HG03139 (cell line): ENCODE measurements around the gene EIF4A3.

Source experiments
- ATAC-seq: cut with Tn5 transposase; IDR thresholded peaks from one replicate; pipeline ENCODE4 v1.9.1; 2021; ENCODE audit not compliant: unreplicated experiment

The EIF4A3 gene

DNA sequence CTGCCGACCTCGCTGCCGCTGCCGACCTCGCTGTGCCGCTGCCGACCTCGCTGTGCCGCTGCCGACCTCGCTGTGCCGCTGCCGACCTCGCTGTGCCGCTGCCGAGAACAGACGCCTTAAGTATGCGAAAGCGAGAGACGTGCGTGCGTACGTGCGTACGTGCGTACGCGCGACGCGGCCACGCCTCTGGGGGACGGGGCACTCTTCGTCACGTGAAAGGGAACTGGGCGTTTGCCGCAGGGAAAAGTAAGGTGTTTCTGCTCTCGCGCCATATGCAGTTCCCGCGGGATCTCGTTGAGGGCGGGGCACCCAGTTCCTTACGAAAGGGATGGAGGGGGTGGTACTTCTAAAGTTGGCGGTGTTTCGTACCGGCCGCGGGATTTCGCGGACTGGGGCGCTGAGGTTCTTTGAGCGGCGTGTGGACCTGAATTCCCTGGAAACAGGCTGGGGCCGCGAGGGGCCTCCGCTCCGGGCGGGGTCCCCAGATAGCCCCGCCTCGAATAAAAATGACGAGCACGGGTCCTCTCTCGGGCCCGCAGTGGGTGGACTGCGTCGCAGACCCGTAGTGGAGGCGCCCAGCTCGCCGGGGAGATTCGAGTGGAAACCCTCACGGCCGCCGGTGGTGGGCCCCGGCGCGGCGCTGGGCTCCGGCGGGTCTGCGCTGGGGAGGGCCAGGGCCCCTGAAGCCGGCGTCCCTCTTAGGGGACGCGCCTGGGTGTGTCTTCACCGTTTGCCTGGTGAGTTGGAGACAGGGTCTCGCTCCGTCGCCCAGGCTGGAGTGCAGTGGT lies at the start of gene EIF4A3:
Gene EIF4A3 (minus strand): TSS at position 94 of the 788 bp plus-strand sequence. CDS start 167 bp downstream, outside the sequence.
- ATAC-seq: peak; percentile 72

DNA sequence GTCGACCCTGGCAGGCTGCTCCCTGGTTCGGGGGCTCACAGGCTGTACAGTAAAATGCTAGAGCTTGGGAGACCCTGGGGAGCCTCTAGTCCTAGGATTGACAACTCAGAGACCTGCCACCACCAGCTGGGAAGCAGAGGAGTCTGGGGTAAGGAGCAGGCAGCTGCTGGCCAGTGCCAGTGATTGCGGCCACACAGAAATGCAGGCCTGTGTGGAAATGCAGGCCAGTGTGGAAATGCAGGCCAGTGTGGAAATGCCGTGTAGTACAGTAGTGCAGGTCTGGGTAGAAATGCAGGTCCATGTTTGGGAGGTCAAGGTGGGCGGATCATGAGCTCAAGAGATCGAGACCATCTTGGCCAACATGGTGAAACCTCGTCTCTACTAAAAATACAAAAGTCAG lies 49.7 kb upstream of the EIF4A3 start:
- no peak for ATAC-seq

DNA sequence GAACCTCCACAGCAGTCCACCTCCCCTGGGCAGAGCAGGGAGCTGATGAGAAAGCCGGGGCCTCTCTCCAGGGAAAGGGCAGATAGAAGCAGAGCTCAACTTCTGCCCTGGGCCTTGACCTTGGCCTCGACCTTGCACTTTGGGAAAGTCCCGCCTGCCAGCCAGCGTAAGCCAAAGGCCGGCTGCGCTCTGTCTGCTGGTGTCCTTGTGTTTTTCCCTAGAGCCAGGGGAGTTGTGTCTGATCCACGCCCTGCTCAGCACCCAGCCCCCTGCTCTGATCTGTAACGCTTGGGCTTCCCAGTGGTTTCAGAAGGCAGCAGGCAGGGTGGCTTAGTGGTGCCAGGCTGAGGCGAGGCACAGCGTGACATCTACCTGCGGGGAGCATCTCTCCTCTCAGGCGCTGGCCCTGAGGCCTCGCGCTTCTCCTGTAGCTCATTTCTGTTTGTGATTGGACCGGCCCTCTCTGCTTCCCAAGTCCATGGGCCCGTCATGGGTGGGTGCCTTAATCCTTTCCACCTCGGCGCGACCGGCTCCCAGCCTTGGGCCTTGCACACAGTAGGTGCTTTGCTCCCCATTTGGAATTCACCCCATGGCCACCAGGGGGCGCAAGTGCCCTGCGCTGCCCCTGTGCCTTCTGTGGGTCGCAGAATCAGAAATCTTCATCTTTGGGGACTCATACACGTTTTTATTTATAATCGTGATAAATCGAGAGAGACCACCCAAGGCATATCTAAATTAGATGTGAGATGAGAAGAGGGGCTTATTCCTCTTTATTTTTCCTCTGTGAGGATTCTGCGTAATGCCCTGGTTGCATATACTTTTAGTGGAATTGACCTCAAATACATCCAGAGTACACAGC lies 49.0 kb upstream of the EIF4A3 start:
- no peak for ATAC-seq

DNA sequence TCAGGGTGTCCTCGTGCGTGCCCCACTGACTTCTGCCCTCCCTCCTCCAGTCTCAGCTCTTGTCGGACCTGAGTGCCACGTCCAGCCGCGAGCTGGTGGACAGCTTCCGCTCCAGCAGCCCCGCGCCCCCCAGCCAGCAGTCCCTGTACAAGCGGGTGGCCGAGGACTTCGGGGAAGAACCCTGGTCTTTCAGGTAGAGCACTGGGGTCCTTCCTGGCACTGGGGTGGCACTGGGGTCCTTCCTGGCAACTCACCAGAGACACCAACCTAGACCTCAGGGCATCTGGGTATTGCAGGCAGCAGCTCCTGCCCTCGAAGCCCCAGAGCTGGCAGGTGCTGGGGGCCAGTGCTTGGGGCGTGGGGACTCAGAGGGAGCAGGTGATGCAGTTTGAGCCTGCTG lies 48.2 kb upstream of the EIF4A3 start:
- ATAC-seq: no peak

DNA sequence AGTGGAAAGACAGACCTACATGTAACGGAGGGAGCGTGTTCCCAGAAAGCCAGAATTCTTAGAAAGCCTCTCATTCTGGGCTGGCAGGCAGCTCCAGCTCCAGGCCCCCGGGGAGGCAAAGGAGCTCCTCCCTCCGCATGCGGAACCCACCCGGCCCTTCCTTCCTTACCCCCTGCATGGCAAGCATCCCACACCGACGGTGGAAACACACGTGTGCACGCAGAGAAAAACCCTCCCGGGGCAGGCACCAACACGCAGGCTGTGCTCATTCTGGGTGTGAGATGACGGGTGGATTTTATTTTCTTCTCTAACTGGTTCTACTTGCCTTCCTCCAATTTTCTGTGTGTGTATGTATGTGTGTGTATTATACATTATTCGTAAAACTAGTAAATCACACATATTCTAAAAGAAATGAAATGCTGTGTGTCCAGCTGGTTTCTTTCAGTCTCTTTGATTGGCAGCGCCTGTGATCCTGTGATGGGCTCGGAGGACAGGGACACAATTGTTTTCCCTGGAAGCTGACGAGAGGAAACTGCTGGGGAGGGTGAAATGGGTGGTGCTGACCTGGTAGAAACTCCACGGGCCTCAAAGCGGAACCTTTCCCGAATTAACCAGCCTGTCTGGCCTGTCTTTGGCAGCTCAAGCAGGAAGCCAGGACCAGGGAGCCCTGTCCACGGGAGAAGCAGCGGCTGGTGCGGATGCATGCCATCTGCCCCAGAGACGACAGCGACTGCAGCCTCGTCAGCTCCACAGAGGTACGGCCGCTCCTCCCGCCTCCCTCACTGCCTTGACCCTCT lies 45.1 kb upstream of the EIF4A3 start:
- ATAC-seq: no peak

DNA sequence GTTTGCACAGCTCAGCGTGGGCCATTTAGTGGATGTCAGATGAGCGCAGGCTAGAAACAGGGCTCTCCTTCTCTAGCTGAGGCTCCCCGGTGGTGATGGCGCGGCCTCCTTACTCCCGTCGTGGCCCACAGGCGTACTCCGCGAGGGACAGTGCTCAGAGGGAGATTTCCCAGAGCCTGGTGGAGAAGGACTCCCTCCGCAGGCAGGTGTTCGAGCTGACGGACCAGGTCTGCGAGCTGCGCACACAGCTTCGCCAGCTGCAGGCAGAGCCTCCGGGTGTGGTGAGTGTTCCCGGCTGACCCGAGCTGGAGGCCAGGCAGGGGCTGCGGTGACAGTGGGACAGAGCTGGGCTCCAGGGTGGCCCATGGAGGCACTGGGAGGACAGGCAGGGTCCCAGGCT lies 44.3 kb upstream of the EIF4A3 start:
- no peak for ATAC-seq

DNA sequence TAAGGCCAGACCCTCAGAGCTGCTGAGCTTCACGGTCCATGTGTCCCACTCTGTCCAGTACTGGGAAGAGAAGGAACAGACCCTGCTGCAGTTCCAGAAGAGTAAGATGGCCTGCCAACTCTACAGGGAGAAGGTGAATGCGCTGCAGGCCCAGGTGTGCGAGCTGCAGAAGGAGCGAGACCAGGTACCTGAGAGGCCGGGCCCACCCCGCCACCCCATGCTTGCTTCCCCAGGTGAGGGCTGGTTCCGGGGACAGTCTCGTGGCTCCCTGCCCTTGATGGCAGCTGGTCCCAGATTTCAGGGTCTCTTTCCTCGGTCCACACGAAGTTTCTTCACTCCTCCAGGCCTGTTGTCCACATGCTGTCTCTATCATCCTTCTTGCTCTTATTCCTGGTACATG lies 43.8 kb upstream of the EIF4A3 start:
- ATAC-seq: no peak

DNA sequence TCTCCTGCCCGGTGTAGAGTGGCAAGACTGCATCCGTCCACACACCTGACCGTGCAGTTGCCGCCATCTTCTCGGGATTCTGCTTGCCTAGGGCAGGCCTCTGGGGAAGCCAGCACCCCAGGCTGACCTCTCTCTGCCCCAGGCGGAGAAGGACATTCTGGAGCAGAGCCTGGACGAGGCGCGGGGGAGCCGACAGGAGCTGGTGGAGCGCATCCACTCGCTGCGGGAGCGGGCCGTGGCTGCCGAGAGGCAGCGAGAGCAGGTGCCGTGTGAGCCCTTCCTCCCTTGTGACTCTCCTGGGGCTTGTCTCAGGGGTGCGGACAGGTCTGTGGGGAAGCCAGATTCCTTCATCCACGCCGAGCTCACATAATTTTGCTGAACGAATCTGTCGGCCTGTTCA lies 42.7 kb upstream of the EIF4A3 start:
- ATAC-seq: no peak

DNA sequence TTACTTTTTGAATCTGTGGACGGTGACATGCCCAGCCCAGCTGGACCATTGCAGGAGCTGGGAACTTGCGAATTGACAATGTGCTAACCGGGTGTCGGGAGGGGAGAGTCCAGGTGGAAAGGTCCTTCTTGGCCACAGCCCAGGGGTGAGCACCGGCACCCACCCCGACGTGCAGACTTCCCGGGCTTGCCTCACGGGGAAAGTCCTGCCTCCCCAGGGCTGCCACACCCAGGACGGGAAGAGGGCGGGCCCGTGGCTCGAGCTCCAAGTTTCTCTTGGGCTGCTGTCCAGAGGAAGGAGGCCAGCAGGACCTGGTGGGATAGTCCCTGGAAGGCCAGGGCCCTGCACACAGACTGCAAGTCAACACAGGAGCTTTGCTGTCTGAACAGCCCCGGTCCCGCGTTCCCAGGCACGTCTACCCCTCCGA lies 40.6 kb upstream of the EIF4A3 start:
- ATAC-seq: no peak

DNA sequence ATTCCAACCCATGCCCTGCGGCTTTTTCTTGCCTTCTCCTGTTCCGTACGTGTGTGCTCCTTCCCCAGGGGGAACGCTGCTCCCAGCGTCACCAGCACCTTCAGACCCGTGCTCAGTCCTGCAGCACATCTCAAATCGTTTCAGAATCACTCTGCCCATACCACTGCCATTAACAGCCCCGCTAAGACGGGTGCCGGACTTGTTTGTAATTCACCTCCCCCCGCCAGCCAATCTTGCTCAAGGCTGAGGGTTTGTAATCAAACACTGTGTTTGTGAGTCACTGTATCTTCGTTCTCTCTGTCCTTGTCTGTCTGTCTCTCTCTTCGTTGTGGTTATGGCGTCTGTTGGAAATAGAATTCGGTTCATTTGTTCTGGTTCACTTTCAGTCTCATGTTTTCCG lies 40.2 kb upstream of the EIF4A3 start:
- no peak for ATAC-seq

DNA sequence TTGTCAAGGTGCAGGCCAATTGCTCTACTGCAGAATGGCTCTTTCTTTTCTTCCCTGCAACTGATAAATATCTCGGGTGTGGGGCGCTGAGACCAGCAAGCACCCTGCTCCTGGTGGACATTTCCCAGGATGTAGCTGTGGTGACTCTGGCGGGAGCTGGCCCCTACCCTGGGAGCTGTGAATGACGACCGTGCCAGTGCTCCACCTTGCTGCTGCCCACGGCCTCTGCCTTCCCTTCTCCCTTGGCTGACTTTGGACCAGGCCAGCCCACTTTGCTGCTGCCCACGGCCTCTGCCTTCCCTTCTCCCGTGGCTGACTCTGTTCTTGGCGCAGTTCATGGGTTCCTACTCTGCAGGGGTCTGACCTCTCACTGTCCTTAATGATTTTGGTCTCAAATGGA lies 39.0 kb upstream of the EIF4A3 start:
- ATAC-seq: no peak

DNA sequence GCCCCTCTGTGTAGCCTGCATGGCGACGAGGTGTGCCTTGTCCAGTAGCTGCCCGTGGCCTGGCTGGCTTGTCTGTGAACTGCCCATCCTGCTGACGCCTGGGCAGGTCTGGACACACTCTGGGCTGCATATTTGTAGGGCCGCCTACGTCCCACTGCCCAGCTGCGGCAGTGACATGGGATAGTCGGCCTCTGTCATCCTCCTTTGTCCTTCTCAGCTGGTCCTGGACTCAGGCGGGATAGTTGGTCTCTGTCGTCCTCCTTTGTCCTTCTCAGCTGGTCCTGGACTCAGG lies 37.4 kb upstream of the EIF4A3 start:
- ATAC-seq: no peak

DNA sequence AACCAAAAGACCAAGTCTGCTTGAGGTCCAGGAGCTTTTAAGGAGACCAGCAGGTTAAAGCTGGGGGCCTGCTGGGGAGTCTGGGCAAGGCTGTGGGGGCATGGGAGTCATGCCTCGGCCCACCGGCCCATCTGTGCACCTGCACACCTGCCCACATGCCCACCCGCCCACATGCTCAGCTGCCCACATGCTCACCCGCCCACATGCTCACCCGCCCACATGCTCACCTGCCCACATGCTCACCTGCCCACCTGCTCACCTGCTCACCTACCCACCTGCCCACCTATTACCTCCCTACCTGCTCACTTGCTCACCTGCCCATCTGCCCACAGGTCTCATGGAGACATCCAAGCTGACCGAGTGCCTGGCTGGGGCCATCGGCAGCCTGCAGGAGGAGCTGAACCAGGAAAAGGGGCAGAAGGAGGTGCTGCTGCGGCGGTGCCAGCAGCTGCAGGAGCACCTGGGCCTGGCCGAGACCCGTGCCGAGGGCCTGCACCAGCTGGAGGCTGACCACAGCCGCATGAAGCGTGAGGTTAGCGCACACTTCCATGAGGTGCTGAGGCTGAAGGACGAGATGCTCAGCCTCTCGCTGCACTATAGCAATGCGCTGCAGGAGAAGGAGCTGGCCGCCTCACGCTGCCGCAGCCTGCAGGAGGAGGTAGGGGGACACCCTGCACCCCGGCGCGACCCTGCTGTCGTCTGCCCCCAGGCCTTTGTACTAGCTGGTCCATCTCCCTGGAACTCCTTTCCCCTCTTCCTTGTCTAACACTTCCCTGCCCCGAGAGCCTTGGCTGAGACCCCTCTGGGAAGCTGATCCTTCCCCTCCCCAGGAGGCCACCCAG lies 36.9 kb upstream of the EIF4A3 start:
- no peak for ATAC-seq

DNA sequence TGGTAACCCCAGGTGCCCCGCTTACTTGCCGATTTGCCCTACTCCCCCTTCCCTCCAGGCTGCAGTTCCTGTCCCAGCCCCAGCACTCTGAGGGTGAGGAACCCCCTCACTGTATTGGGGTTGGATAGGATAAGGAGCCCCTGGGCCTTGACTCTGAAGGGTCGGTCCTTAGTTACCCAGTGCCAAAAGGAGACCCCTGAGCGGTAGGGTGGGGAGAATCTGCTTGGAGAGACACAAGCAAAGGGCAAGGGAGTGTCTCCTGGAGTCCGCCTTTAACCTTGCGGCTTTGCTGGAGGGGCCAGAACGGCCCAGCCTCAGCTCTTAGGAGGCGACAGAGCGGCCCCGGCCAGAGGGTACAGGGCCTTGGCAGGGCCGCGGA lies 35.9 kb upstream of the EIF4A3 start:
- no peak for ATAC-seq

DNA sequence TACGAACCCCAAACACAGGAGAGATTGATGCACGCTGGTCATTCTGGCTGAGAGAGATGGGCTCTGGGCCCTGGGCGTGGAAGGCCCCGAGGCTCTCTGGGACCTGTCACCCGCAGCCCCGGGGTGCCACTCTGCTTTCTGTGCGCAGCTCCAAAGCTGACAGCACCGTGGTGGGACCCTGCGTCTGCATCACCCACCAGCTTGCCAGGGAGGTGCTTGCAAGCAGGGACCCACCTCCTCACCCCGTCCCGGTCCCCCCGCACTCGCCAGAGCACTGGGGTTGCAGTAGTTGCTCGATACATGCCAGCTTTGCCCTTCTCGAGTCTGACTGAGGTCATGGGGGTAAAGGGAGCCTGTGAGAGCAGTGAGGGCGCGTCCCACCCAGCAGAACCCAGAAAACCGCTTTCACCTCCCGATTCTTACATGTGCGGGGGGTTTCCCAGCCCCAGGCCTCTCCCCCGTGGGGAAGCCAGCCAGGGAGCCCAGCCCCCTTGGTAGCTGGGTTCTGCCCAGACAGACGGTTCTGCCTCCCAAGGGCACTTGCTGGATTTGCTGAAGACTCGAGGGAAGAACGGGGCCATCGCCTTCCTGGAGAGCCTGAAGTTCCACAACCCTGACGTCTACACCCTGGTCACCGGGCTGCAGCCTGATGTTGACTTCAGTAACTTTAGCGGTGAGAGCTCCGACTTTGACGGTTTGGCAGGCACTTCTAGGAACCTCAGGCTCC lies 35.4 kb upstream of the EIF4A3 start:
- no peak for ATAC-seq

DNA sequence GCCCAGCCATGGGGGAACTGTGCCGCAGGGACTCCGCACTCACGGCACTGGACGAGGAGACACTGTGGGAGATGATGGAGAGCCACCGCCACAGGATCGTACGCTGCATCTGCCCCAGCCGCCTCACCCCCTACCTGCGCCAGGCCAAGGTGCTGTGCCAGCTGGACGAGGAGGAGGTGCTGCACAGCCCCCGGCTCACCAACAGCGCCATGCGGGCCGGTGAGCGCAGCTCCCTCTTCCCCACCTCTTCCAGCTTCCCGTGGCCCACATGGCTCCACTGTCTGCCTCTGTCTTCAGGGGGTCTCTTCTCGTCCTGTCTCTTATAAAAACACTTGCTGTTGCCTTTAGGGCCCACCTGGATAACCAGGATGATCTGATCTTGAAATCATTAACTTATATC lies 34.5 kb upstream of the EIF4A3 start:
- no peak for ATAC-seq

DNA sequence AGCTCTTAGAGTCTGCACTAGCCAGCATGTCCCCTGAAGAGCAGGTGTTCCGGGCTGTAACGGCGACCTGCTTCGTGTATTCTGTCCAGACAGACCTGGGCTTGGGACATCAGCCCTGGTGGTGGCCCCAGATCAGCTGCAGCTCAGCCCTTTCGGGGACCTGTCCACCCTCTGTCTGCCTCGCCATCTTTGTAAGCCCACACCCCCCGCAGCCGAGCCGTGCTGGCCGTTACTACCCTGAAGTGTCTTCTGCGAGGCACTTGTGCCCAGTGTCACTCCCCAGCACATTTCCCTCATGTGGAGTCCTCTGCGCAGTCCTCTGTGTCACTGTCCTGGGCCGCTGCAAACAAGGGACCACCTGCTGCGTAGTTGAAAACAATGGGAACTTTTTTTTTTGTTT lies 33.3 kb upstream of the EIF4A3 start:
- ATAC-seq: no peak

DNA sequence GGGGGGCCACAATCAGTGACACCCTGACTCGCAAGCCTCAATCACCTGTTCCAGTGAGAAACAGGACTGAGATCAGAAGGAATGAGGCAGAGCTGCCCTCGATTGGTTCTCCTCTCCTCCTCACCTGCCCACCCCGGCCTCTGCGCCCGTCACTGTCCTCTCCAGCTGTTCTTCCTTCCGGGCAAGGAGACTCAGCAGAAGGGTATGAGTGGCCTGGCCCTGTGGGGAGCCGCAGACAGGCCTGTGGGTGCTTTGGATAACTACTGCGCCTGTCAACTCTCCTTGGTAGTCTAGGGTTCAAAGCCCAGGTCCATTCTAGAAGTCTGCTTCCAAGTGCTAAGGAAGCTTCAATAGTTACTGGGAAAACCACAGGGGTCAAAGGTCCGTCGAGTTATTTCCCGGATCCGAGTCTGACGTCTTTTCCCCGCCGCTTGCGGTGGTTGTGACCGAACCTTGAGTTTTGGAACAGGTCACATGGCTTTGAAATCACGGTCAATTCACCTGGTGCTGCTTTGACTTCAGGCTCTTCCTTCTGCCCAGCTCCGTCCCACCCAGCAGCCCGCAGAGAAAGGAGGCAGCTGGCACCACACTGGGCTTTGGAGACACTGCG lies 31.2 kb upstream of the EIF4A3 start:
- ATAC-seq: no peak

DNA sequence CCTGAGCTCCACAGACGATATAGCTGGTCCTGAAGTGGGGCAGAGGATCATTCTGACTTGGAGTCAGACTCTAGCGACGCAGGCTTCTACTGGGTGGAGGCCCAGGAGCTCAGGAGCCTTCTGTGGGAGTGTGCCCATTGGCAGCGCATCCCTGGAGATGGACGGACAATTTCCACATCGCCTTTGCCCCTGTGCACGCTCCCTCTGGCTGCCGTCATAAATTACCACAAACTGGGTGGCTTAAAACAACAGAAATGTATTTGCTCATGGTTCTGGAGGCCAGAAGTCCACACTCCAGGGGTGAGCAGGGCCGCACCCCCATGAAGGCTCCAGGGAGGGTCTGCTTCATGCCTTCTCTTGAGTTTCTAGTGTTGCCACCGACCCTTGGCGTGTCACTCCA lies 29.8 kb upstream of the EIF4A3 start:
- ATAC-seq: no peak

DNA sequence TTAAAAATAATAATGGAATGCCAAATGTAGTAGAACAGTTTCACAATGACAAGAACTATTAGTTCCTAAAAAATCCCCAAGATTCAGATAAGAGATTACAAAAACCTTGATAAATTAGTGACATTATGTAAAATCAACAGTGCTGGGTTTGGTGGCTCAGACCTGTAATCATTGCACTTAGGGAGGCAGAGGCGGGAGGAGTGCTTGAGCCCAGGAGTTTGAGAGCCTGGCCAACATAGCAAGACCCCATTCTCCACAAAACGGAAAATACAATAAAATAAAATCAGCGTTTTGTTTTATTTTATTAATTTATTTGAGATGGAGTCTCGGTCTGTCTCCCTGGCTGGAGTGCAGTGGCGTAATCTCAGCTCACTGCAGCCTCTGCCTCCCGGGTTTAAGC lies 27.0 kb upstream of the EIF4A3 start:
- ATAC-seq: no peak
